CD4-positive, alpha-beta T cell treated with Interleukin-4 for 1 hour (primary cell): ENCODE measurements around the gene KRTAP6-2.

ENCODE experiments used
- DNase-seq, 2 donors: peaks; one replicate each; pipeline ENCODE4 v3.0.0-alpha.2; 2020 to 2022

Gene KRTAP6-2, protein sequence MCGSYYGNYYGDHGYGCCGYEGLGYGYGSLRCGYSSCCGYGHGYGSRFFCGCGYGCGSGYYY

DNA sequence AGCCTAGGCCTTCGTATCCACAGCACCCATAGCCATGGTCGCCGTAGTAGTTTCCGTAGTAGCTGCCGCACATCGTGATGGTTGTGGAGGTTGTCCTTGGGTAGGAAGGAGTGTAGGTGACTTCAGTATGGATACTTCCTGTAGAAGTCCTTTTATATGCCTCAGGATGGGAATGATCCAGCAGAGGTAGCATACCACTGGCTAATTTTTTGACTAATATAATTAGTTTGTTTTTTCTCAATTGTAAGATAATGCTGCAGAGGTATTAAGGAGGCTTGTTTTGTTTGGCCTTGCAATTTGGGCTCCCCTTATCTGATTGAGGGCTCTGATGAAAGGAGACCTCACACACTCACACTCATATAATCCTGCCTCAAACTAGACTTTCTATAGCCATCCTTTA, at the start of gene KRTAP6-2:
TSS of gene KRTAP6-2 (minus strand) at position 101 of the 400 bp plus-strand sequence. CDS start at position 73, 28 bp downstream.
- DNase-seq: no peak

DNA sequence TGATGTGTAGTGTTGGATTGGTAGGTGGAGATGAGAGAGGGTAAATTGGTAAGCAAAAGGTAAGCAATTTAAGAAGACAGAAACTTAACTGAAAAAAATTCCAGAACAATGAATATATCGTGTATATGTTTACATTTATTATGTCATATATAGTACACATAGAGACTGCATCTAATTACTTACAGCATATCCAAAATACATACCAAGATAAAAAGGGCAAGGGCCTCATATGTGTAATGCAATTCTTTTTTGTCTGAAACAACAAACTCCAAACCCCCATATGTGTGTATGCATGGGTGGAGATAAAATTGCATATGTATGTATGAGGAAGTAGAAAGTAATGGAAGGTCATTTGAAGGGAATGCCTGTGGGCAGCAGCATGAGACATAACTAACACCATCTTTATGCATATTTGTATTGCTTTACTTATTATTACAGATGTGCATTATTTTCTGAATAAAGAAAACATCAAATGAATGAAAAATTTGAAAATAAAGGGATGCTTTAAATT, 48.3 kb upstream of the KRTAP6-2 start:
- no peak for DNase-seq

DNA sequence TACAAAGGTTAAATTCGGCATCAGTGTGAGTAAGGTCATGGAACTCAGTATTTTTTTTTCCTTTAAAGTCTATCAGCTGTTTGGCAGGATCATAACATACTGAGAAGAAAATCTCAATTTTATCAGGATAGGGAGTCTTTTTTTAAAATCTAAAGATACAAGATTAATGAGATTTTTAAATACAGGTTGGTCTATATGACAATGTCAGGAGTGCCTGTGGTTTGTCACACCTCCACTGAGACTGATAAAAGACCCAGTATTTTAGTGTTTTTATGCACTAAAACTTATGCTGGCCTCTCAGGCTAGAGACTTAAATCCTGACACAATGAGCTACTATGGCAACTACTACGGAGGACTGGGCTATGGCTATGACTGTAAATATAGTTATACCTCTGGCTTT, 43.9 kb upstream of the KRTAP6-2 start, which contains the start of gene KRTAP20-3:
TSS of gene KRTAP20-3 (plus strand) at position 301 of the 400 bp plus-strand sequence.
- no peak for DNase-seq

DNA sequence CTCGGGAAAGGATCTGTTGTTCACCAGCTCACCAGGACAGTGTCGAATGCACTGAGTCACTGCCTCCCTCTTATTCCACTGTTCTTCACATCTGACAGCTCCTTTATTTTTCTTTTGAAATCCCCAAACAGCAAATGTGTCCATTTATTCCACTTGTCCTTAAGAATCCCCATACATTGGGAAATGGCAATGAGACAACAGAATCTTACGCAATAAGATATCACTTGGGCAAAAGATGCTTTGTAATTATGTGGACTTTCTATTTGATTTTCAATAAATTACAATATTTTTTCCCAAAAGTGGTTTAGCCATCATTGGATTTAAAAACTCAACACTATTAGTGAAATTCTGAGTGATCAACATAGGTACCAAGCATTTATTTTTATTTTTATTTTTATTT, 40.0 kb upstream of the KRTAP6-2 start:
- no peak for DNase-seq

DNA sequence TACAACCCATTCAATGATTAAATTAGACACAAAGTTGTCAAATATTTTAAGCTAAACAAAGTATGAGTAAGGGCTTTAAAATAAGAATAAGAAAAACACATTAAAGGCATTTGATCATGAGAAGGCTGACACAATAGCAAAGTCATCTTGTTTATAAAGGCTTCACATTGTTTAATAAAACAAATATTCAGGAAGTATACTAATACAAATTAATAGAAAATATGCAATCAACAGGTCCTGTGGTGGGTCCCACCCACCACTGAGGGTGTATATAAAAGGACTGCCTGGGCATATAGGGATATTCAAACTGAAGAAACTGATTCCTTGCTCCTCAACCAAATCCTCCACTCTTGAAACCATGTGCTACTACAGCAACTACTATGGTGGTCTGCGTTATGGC, 36.2 kb upstream of the KRTAP6-2 start, which contains the start of gene KRTAP20-2:
TSS of gene KRTAP20-2 (plus strand) at position 301 of the 400 bp plus-strand sequence. CDS start at position 359, 58 bp downstream.
- no peak for DNase-seq

DNA sequence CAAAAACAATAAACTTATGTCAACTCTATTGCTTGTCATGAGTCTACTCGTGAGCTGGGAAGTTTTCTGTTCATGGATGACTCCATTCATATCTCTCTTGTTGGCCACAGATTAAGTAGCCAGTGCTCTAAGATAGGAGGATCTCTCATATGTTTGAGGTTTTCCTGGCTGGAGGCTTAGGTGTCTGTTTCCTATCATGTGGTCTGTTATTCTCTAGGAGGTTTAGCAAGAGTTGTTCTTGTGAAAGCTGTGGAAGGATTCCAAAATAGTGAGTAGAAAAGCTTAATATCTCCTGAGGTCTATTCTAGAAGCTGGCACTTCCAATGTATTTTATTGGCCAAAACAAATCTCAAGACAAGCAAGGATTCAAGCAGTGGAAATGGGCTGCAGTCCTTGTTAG, 30.5 kb upstream of the KRTAP6-2 start:
- no peak for DNase-seq

DNA sequence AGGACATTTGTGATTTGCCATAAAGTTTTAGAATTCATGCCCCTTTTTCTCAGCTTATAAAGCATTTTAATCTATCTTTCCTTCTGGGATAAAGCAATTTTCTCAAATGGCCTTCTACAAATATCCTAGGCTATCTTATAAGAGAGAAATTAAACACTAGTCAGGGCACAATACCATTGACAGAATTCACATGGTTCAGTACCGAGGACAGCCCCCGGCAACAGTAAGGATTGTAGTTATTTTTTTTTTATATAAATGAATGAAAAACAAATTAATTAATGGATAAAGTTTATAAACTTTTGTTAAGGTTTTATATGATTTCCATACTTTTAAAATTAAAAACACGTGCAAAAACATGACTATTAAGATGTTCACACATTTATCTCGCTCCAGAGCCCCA, 29.4 kb upstream of the KRTAP6-2 start:
- DNase-seq: no peak

DNA sequence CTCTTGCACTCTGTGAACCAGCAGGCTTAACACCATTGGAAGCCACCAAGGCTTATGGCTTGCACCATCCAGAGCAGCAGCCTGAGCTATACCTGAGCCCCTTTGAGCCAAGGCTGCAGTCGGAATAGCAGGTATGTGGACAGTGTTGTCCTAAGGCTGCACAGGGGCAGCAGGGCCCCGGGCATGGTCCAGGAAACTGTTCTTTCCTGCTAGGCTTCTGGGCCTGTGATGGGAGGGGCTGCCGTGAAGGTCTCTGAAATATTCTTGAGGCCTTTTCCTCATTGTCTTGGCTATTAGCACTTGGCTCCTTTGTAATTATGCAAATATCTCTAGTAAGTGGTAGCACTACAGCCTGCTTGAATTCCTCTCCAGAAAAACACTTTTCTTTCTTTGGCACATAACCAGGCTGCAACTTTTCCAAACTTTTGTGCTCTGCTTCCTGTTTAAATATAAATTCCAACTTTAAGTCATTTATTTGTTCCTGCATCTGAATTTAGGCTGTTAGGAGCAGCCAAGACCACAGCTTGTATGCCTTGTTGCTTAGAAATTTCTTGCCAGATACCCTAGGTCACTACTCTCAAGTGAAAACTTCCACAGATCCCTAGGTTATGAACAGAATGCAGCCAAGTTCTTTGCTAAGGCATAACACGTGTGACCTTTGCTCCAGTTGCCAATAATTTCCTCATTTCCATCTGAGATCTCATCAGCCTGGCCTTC, 26.9 kb upstream of the KRTAP6-2 start:
- DNase-seq: no peak

DNA sequence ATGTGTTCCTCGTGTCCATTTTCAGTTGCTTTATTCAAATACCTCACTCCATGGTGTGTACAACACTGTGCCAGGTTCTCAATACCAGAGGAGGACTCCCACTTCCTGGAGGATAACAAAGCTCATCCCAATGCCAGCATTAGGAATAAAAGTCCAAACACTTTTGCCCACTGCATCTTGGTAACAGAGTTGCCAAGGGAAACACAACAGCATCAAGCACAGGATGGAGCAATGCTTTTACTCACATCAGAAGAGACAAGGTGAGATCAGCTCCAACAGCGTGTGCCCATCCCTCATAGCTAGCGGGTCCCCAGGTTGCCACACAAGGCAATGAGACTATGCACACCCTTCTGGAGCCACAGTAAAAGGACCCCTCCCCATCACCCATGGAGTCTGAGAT, 24.7 kb upstream of the KRTAP6-2 start:
- DNase-seq: no peak

DNA sequence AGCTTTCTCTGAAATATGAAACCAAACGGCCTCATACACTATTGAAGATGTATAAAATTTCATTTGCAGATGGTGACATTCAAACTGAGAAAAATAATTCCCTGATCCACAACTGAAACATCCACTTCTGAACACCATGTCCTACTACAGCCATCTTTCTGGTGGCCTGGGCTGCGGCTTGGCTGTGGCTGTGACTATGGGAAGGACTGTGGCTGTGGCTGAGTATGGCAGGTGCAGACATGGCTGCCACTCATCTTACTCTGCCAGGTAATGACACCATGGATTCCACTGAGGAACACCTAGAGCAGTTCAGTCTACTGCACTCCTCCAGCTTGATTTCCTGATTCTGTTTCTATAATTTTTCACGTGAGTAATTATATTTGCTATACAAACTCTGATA, 21.8 kb upstream of the KRTAP6-2 start, which contains the start of gene KRTAP20-4:
TSS of gene KRTAP20-4 (plus strand) at position 106 of the 400 bp plus-strand sequence.
- DNase-seq: no peak

DNA sequence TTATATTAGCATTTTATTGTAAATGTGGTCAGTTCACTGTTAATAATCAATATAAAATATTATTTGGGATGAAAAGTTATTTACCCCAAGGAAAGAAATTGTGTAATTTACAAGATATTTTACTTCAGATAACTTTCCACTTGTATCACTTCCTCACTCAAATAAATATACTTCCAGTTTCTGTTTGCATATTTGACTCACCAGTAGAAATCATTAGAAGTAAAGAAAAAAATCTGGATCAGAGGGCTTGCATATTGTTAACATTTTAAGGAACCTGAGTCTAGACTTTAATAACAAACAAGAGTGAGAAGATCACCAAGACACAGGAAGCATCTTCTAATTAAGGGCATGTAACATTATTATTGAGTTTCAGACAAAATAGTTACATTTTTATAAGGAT, 21.4 kb upstream of the KRTAP6-2 start:
- no peak for DNase-seq

DNA sequence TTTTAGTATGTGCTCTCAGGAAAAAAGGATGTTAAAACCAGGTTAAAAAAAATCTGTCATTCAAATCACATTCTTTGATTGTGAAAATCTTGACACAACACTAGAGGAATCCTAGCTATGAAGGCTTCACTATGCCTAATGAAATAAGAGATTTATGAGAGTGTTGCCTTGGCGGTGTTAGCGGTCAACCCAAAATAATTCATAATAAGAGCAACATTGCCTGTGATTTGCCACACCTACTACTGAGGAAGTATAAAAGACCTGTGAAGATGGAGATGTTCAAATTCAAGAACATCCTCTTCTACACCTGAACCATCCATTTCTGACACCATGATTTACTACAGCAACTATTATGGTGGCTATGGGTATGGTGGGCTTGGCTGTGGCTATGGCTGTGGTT, 17.4 kb upstream of the KRTAP6-2 start, which contains the start of gene KRTAP20-1:
TSS of gene KRTAP20-1 (plus strand) at position 301 of the 400 bp plus-strand sequence. CDS start at position 331, 30 bp downstream.
- no peak for DNase-seq

DNA sequence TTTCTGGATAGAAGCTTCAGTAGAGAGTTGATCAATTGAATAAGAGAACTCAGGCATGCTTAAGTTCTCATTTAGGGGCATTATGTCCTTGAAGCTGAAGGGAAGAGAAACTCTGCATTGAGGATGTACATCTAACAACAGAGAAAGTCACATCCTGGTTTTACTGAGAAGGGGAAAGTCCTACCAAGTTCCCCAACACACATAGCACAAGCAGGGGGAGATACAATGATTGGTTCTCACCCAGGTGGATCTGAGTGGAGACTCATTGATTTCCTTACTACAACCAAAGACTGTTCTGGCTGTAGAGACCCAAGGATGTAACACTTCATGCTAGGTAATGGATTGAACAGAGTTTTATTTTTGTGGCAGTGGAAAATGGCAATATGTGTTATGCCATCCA, 16.5 kb upstream of the KRTAP6-2 start:
- no peak for DNase-seq

DNA sequence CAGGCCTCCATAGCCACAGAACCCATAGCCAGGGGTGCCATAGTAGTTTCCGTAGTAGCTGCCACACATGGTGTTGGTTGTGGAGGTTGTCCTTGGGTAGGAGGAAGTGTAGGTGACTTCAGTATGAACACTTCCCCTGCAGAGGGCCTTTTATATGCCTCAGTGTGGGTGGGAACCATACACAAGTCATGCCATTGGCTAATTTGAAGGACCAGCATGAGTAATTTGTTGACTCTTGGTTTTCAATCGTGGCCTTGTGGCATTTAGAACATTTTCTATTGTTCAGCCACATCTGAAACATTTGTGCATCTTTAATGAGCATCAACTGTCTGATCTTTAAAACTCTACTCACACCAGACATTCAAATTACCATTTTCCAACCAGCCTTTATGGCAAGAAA, 15.1 kb upstream of the KRTAP6-2 start, which contains the start of gene KRTAP6-1:
TSS of gene KRTAP6-1 (minus strand) at position 95 of the 400 bp plus-strand sequence. CDS start at position 69, 26 bp downstream.
- no peak for DNase-seq

DNA sequence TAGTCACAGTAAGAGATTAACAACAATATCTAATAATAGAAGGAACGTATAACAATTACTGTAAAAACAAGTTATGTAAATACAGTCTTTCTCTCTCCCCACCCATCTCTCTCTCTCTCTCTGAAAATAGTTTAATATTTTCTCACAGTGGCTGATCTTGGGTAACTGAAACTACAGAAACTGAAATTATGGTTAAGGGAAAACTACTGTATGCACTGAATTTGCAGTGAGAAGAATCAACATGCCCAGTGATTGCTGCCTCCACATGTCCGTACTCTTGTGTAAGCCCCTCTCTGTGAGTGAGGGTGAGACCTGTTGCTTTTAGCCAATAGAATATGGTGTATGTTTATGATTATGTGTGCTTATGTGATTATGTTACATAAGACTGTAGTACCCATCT, 13.4 kb upstream of the KRTAP6-2 start:
- DNase-seq: no peak

DNA sequence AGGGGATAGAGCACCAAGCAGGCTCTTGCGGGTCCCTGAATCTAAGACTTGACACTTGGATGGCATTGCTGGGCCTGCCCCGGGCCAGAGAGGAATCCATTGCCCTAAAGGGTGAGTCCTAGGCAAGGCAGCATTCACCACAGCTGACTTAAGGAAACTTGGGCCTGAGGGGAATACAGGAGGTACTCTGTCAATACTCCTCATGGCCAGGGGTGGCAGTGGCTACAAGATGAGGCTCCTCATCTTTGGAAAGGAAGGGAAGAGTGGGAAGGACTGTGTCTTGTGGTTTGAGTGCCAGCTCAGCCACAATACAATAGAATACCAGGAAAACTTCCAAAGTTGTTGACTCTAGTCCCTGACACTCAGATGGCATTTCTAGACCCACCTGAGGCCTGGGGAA, 7.3 kb upstream of the KRTAP6-2 start:
- DNase-seq: no peak

DNA sequence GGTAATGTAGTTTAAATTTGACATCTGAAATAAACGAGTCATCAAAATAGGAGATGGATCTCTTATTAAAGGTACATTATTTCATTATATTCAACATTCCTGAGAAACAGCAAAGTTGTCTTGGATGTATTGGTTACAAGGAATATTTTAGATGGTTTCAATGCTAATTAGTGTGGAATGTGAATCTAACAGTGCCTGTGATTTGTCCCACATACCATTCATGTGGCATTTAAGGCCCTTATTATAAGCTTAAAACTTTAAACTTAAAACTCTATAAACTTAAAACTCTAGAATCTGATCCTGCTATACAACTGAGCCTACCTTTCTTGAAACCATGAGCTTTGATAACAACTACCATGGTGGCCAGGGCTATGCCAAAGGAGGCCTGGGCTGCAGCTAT, 2.1 kb upstream of the KRTAP6-2 start, which contains the start of gene KRTAP22-1:
TSS of gene KRTAP22-1 (plus strand) at position 301 of the 400 bp plus-strand sequence.
- DNase-seq: no peak

DNA sequence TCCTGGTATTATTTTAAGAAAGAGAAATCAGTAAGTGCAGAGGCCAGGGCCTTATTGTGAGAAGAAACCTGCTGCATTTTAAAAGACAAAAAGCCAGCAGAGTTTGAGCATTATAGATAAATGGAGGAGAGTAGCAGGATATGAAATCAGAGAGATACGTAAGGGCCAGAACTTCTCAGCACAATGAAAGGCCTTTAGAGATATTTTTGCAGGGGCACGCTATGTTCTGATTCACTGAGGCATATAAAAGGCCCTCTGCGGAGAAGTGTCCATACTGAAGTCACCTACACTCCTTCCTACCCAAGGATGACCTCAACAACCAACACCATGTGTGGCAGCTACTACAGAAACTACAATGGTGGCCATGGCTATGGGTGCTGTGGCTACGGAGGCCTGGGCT, 6.6 kb downstream of the KRTAP6-2 start, which contains the start of gene KRTAP6-3:
TSS of gene KRTAP6-3 (plus strand) at position 301 of the 400 bp plus-strand sequence. CDS start at position 307, 6 bp downstream.
- DNase-seq: no peak

DNA sequence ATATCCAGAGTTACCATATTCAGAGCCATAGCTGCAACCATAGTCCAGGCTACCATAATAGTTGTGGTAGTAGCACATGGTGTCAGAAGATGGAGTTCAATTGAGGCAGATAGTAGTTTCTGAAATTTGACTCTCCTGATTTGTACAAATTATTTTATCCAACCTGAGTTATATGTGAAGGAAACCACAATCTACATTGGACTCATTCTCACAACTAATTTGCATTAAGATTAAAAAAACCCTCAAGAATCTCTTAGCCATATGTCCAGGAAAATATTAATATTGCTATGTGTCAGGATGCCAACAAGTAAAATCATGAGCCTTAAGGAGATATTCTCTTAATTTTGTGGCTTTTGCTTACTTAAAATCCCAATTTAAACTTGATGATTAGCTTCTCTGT, 8.4 kb downstream of the KRTAP6-2 start, which contains the start of gene KRTAP22-2:
TSS of gene KRTAP22-2 (minus strand) at position 101 of the 400 bp plus-strand sequence.
- DNase-seq: no peak

DNA sequence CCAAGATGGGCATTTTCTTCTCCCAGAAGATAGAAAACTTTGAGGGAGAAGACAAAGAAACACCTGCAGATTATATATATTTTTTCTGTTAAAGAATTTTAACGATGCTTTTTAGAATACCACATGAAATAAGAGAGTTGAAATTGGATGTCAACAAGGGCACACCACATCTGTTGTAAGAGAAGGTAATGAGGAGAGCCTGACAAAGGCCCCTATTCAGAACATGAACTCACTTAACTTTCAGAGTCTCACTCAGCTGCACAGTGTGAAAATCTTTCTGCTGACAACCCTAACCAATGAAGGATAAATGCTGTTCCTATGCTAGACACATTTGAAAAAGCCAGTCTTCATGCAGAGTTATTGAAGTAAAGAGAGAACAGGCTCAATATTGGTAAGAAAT, 15.8 kb downstream of the KRTAP6-2 start:
- no peak for DNase-seq

DNA sequence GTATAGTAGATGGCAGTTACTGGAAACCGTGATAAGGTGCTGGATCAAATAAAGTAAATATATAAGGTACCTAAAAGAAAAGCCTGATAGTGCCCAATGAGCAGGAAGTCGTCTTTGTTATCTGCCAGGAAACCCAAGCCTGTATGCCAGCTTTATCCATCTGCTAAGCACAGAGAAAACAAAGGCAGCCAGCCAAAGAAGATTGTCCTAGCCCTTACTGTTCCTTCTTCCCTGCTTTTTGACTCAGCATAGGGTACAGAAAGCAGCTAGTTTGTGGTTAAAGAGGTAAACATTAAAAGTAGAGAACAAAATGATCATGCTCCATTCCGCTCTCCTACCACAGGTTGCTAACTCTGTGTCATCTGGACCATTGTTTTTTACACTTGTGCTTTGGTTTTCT, 18.6 kb downstream of the KRTAP6-2 start:
- DNase-seq: no peak

DNA sequence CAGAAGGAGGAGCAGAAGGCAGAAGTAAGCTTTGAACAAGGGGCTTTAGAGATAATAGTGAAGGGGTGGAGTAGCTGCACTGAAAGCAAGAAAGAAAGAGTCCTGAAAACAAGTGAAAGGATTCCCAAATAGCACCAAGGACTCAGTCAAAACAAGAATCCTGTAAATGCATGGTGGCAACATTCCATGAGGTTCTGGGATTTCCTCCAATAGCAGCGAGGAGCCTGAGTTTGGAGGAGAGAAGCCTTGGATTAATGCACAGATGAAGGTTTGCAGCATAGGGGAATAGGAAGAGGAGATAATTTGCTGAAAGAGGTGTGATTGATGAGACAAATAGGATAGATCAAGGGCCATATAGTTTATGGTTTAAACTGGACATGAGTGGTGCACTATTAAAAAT, 19.4 kb downstream of the KRTAP6-2 start:
- no peak for DNase-seq

DNA sequence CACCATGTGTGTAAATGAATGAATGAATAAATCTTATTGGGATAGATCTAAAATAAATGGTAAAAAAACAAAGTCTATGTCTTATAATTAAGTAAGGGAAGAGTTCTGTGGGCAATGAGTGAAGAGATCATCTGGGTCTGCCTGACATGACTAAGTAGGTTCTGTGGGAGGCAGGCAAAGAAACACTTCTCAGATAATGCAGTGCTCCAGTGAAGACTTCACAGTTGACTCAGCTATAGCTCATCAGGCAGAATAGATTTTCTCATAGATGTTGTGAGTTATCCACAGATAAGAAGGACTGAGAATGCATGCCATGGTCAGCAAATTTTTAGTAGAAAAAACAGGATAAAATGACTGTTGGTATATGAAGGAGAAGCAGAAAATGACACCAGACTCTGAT, 20.9 kb downstream of the KRTAP6-2 start:
- no peak for DNase-seq

DNA sequence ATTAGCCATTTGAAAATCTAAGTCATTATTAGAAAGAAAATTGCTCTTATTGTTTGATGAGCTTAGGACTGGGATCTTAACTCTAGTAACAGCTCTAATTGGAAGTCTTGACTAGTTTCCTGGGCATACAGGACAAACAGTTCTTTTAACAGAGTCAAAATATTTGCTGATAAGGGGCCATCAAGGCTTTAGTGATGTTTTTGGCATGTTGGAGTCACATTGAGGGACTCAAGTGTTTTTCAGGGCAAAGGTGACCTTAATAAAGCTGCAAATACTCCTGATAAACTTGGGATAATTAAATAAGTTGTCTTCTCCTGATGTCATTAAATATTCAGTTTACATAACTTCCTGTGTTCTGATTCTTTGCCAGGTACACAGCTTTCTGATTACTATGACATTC, 31.1 kb downstream of the KRTAP6-2 start:
- no peak for DNase-seq
